ENCODE results near the gene DNAJC19.

Gene DNAJC19

GRCh38 chr3:180980611-180981010 lies 8.9 kb downstream of the DNAJC19 start:
- no peak for TF ChIP-seq CTCF (IDR thresholded peaks at IDR 0.05; ENCODE audit: poor library complexity, severe bottlenecking)
- no peak for DNase-seq (ENCODE audit: low spot score)
- H3K4me1 ChIP-seq (ENCODE audit: insufficient read depth, poor library complexity, severe bottlenecking) = no peaks in the 10 kb centered on the region
- H3K9me3 ChIP-seq (ENCODE audit: severe bottlenecking) = no peaks in the 10 kb centered on the region
- H3K36me3 ChIP-seq (ENCODE audit: low read depth) = peaks cover 89% of the 10 kb centered on the region
- no peaks in the 10 kb centered on the region for H3K27me3 ChIP-seq (ENCODE audit: insufficient read depth, poor library complexity, severe bottlenecking)
- no peak overlapping the region for H3K4me3 ChIP-seq (ENCODE audit: severe bottlenecking)
- no peak overlapping the region for H3K27ac ChIP-seq (ENCODE audit: poor library complexity, severe bottlenecking)
- ATAC-seq (ENCODE audit: low read depth) = no peak

GRCh38 chr3:180979961-180980360 lies 9.6 kb downstream of the DNAJC19 start:
- Histone ChIP-seq H3K4me3 (ENCODE audit: severe bottlenecking) (no peak overlapping the region), H3K9me3 (ENCODE audit: severe bottlenecking) (no peaks in the 10 kb centered on the region), H3K36me3 (ENCODE audit: low read depth) (peaks cover 89% of the 10 kb centered on the region), H3K27ac (ENCODE audit: poor library complexity, severe bottlenecking) (no peak overlapping the region), H3K27me3 (ENCODE audit: insufficient read depth, poor library complexity, severe bottlenecking) (no peaks in the 10 kb centered on the region), H3K4me1 (ENCODE audit: insufficient read depth, poor library complexity, severe bottlenecking) (no peaks in the 10 kb centered on the region)
- ATAC-seq (ENCODE audit: low read depth) (no peak), DNase-seq (ENCODE audit: low spot score) (no peak)
- no peak for TF ChIP-seq CTCF (IDR thresholded peaks at IDR 0.05; ENCODE audit: poor library complexity, severe bottlenecking)

GRCh38 chr3:180977498-180977897 lies 12.0 kb downstream of the DNAJC19 start:
- Histone ChIP-seq H3K36me3 (ENCODE audit: low read depth) (peaks cover 71% of the 10 kb centered on the region), H3K4me3 (ENCODE audit: severe bottlenecking) (no peak overlapping the region), H3K4me1 (ENCODE audit: insufficient read depth, poor library complexity, severe bottlenecking) (no peaks in the 10 kb centered on the region), H3K27me3 (ENCODE audit: insufficient read depth, poor library complexity, severe bottlenecking) (no peaks in the 10 kb centered on the region), H3K27ac (ENCODE audit: poor library complexity, severe bottlenecking) (no peak overlapping the region), H3K9me3 (ENCODE audit: severe bottlenecking) (no peaks in the 10 kb centered on the region)
- ATAC-seq (ENCODE audit: low read depth) (no peak), DNase-seq (ENCODE audit: low spot score) (no peak)
- TF ChIP-seq CTCF (IDR thresholded peaks at IDR 0.05; ENCODE audit: poor library complexity, severe bottlenecking) = no peak

- DNase-seq (ENCODE audit: low spot score) (no peak), ATAC-seq (ENCODE audit: low read depth) (no peak)
- TF ChIP-seq CTCF (IDR thresholded peaks at IDR 0.05; ENCODE audit: poor library complexity, severe bottlenecking) = no peak
- no peak overlapping the region for H3K27ac ChIP-seq (ENCODE audit: poor library complexity, severe bottlenecking)
- no peaks in the 10 kb centered on the region for H3K27me3 ChIP-seq (ENCODE audit: insufficient read depth, poor library complexity, severe bottlenecking)
- H3K36me3 ChIP-seq (ENCODE audit: low read depth) = peaks cover 79% of the 10 kb centered on the region
- no peaks in the 10 kb centered on the region for H3K4me1 ChIP-seq (ENCODE audit: insufficient read depth, poor library complexity, severe bottlenecking)
- H3K9me3 ChIP-seq (ENCODE audit: severe bottlenecking) = no peaks in the 10 kb centered on the region
- H3K4me3 ChIP-seq (ENCODE audit: severe bottlenecking) = no peak overlapping the region
These were observed 15.2 kb downstream of the DNAJC19 start for GRCh38 chr3:180974286-180974685.

GRCh38 chr3:180973543-180973942 lies 16.0 kb downstream of the DNAJC19 start:
- H3K9me3 ChIP-seq (ENCODE audit: severe bottlenecking) = no peaks in the 10 kb centered on the region
- H3K27me3 ChIP-seq (ENCODE audit: insufficient read depth, poor library complexity, severe bottlenecking) = no peaks in the 10 kb centered on the region
- no peaks in the 10 kb centered on the region for H3K4me1 ChIP-seq (ENCODE audit: insufficient read depth, poor library complexity, severe bottlenecking)
- H3K36me3 ChIP-seq (ENCODE audit: low read depth) = peaks cover 79% of the 10 kb centered on the region
- TF ChIP-seq CTCF (IDR thresholded peaks at IDR 0.05; ENCODE audit: poor library complexity, severe bottlenecking) = no peak
- DNase-seq (ENCODE audit: low spot score) (no peak), ATAC-seq (ENCODE audit: low read depth) (no peak)
- no peak overlapping the region for H3K4me3 ChIP-seq (ENCODE audit: severe bottlenecking)
- no peak overlapping the region for H3K27ac ChIP-seq (ENCODE audit: poor library complexity, severe bottlenecking)

Data from RWPE2 (cell line).